ENCODE data around the gene UXS1. TPM values are rescaled to one million over a fixed set of nuclear protein-coding genes. Genes with fewer than 3 reads are reported as not detected.
A peak's percentile ranks its signal among the peaks of the same experiment; 100 is the strongest.

Gene UXS1
- total RNA-seq, 4 donors from 2014 or later: 8.0 to 46.9 (median 18.4) TPM

DNA sequence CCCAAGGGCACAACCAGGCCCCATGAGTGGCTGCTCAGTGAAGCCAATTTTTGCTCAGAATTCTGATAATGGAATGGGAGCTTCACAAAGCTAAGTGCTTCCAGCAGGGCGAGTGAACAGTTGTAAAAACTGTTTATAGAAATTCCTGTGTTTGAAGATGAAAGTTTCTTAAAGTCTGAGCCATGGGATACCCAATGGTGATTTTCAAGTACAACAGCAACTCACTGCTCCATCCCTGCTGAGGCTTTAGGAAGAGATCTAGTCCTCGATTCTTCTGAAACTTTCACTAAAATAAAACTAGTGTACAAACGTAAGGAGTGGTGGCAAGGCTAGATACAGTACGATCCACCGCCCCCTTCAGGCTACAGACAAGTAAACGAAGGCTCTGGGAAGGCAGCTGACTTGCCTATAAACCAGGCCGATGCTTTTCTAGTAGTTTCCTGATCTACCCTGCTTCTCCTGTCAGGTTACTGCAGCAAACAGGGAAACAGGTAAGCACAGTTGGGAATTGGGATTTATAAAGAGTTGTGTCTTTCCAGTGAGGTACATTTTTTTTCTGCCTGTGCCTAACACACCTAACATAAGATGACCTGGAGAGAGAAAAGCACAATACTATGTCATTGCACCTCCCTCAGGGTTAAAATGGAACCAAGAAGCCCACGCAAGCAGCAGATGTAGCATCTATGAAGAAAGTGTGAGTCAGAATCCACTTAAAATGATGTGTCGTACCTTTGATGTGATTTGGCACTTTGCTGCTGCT is 108.7 kb downstream of the UXS1 start:
- H3K4me3 ChIP-seq: no peak overlapping the region
- TF ChIP-seq, protein P1, sequence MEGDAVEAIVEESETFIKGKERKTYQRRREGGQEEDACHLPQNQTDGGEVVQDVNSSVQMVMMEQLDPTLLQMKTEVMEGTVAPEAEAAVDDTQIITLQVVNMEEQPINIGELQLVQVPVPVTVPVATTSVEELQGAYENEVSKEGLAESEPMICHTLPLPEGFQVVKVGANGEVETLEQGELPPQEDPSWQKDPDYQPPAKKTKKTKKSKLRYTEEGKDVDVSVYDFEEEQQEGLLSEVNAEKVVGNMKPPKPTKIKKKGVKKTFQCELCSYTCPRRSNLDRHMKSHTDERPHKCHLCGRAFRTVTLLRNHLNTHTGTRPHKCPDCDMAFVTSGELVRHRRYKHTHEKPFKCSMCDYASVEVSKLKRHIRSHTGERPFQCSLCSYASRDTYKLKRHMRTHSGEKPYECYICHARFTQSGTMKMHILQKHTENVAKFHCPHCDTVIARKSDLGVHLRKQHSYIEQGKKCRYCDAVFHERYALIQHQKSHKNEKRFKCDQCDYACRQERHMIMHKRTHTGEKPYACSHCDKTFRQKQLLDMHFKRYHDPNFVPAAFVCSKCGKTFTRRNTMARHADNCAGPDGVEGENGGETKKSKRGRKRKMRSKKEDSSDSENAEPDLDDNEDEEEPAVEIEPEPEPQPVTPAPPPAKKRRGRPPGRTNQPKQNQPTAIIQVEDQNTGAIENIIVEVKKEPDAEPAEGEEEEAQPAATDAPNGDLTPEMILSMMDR (IDR thresholded peaks at IDR 0.05 in 4 of 5, conservative IDR thresholded peaks at IDR 0.05 in 1 of 5): peak in 2 of 5 experiments; percentile 27 to 33
- no peak for TF ChIP-seq POLR2A (IDR thresholded peaks at IDR 0.05)
- H3K9me3 ChIP-seq: no peaks in the 10 kb centered on the region
- H3K27ac ChIP-seq: no peak overlapping the region
- intact Hi-C loops (cut with DNase I; ENCODE audit: low total_unique reads): no loop called here
- in situ Hi-C loops (cut with MboI; ENCODE audit: low sequenced_read_pairs in 4 of 4): loop anchor here in 2 of 4 donors (10.0 kb wide), 1 partner anchor 511 kb away; no protein-coding TSS in a partner anchor
- H3K27me3 ChIP-seq: no peaks in the 10 kb centered on the region
- no peak for DNase-seq
- H3K36me3 ChIP-seq: no peaks in the 10 kb centered on the region
- H3K4me1 ChIP-seq: no peaks in the 10 kb centered on the region
- ATAC-seq: peak in 1 of 2 donors; percentile 42

DNA sequence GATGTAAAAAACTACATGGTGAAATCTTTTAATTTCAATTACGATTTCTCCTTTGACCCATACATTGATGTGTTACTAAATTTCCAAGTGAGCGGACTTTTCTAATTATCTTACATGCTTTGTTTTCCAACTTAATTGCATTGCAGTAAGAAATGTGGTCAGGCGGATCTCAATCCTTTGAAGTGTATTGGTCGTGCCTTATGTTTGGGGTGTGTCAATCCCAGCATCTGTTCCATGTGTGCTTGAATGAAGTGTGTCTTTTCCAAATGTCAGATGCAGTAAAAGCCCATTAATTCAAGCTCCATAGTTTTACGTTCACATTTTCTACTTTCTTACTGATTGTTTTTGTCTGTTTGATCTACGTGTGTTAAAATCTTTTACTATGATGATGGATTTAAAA is 113.1 kb downstream of the UXS1 start:
- TF ChIP-seq, protein P1 (IDR thresholded peaks at IDR 0.05 in 4 of 5, conservative IDR thresholded peaks at IDR 0.05 in 1 of 5): no peak
- TF ChIP-seq POLR2A (IDR thresholded peaks at IDR 0.05): no peak
- DNase-seq (no peak), ATAC-seq (no peak)
- intact Hi-C loops (cut with DNase I; ENCODE audit: low total_unique reads): no loop called here
- H3K27me3 ChIP-seq: no peaks in the 10 kb centered on the region
- H3K36me3 ChIP-seq: no peaks in the 10 kb centered on the region
- H3K9me3 ChIP-seq: no peaks in the 10 kb centered on the region
- H3K4me1 ChIP-seq: no peaks in the 10 kb centered on the region
- no peak overlapping the region for H3K4me3 ChIP-seq
- in situ Hi-C loops (cut with MboI; ENCODE audit: low sequenced_read_pairs in 4 of 4): loop anchor here in 2 of 4 donors (10.0 kb wide), 1 partner anchor 506 kb away; no protein-coding TSS in a partner anchor
- no peak overlapping the region for H3K27ac ChIP-seq

DNA sequence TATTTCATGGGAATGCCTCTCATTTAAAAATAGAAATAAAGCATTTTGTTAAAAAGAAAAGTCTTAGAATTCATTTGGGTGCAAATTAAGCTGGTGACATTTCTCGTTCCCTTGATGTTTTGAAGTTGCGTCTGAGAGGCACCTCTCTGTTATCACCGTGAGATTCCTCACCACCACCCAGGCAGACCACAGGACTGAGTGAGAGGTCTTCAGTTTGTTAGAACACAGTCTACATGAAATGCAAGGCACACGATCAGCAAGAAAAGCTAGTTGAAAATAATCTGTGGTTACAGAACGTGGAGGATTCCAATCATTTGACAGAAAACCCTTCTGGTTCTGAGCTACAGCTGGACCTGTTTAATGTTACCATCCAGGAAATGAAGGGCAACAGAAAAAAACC is 116.0 kb downstream of the UXS1 start:
- Histone ChIP-seq H3K9me3 (no peaks in the 10 kb centered on the region), H3K4me3 (no peak overlapping the region), H3K27ac (no peak overlapping the region), H3K27me3 (no peaks in the 10 kb centered on the region), H3K36me3 (no peaks in the 10 kb centered on the region), H3K4me1 (peaks cover 8 to 14% of the 10 kb centered on the region in 2 donors)
- DNase-seq (no peak), ATAC-seq (no peak)
- in situ Hi-C loops (cut with MboI; ENCODE audit: low sequenced_read_pairs in 4 of 4) (loop anchor here in 1 of 4 donors (10.0 kb wide), 1 partner anchor 503 kb away; no protein-coding TSS in a partner anchor), intact Hi-C loops (cut with DNase I; ENCODE audit: low total_unique reads) (no loop called here)
- no peak for TF ChIP-seq POLR2A (IDR thresholded peaks at IDR 0.05)
- TF ChIP-seq, protein P1 (IDR thresholded peaks at IDR 0.05 in 4 of 5, conservative IDR thresholded peaks at IDR 0.05 in 1 of 5): no peak

GRCh38 chr2:106076941-106077340 is 117.2 kb downstream of the UXS1 start:
- in situ Hi-C loops (cut with MboI; ENCODE audit: low sequenced_read_pairs in 4 of 4) (loop anchor here in 1 of 4 donors (10.0 kb wide), 1 partner anchor 502 kb away; no protein-coding TSS in a partner anchor), intact Hi-C loops (cut with DNase I; ENCODE audit: low total_unique reads) (no loop called here)
- Histone ChIP-seq H3K4me1 (peaks cover 8 to 14% of the 10 kb centered on the region in 2 donors), H3K9me3 (no peaks in the 10 kb centered on the region), H3K27me3 (no peaks in the 10 kb centered on the region), H3K4me3 (no peak overlapping the region), H3K27ac (no peak overlapping the region), H3K36me3 (no peaks in the 10 kb centered on the region)
- no peak for DNase-seq
- no peak for ATAC-seq
- TF ChIP-seq, protein P1 (IDR thresholded peaks at IDR 0.05 in 4 of 5, conservative IDR thresholded peaks at IDR 0.05 in 1 of 5): no peak
- no peak for TF ChIP-seq POLR2A (IDR thresholded peaks at IDR 0.05)

Measured in gastrocnemius medialis (tissue), 4 donors.